Erythroblast (primary cell): ENCODE data around the gene NKAIN4.

Source experiments
- DNase-seq, 2 experiments: peaks; one replicate each; lab custom pipeline; 2025; lab: John Stamatoyannopoulos, UW
- GATA1 ChIP-seq: IDR thresholded peaks from 2 replicates; pipeline ENCODE4 v1.6.1; 2011; ENCODE audit warnings: low read depth, mild to moderate bottlenecking, control low read depth, low read length, moderate library complexity
- POLR2A ChIP-seq: IDR thresholded peaks from 2 replicates; pipeline ENCODE4 v1.6.1; 2011; ENCODE audit warnings: mild to moderate bottlenecking, low read length

The NKAIN4 gene

GRCh38 chr20:63254232-63254605 is at the start of gene NKAIN4:
Gene NKAIN4 (minus strand): TSS chr20:63254463. CDS start chr20:63254450, 13 bp downstream.
- TF ChIP-seq POLR2A (no peak), GATA1 (no peak)

GRCh38 chr20:63303095-63303666 is 48.9 kb upstream of the NKAIN4 start:
- no peak for TF ChIP-seq POLR2A
- TF ChIP-seq GATA1, result no peak
- DNase-seq, result no peak

More at GRCh38 chr20:63254232-63254605, at the start of gene NKAIN4:
- no peak for DNase-seq

- no peak for DNase-seq
Measured at GRCh38 chr20:63301671-63302070, 47.4 kb upstream of the NKAIN4 start.

DNA sequence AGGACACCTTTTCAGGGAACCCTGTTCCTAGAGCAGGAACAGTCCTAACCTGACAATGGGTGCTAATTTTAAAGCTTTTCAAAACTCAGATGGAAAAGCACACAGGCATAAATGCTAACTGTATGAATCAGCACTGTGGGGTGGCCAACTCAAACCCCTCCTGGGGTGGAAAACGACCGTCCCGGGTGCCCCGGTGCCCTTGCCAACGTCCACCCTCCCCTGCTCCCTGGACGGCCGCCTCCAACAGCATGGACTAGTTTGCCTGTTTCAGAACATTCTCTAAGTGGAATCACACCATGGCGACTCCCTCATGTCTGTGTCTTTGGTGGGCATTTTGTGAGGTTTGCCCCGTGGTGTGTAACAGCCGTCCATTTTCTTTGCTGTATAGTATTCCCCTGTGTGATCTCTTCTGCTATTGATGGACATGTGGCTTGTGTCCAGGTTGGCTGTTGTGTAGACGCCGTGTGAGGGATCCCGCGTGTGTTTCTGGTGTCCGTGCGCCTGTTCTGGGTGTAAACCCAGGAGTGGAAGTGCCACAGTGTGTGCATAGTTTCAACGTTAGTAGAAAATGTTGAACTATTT is 44.6 kb upstream of the NKAIN4 start:
- no peak for DNase-seq
- TF ChIP-seq GATA1 (no peak), POLR2A (no peak)

More at GRCh38 chr20:63301671-63302070, 47.4 kb upstream of the NKAIN4 start:
- TF ChIP-seq GATA1 (no peak), POLR2A (no peak)

- TF ChIP-seq POLR2A (no peak), GATA1 (no peak)
- no peak for DNase-seq
Measured at GRCh38 chr20:63297796-63298572, 43.7 kb upstream of the NKAIN4 start.

DNA sequence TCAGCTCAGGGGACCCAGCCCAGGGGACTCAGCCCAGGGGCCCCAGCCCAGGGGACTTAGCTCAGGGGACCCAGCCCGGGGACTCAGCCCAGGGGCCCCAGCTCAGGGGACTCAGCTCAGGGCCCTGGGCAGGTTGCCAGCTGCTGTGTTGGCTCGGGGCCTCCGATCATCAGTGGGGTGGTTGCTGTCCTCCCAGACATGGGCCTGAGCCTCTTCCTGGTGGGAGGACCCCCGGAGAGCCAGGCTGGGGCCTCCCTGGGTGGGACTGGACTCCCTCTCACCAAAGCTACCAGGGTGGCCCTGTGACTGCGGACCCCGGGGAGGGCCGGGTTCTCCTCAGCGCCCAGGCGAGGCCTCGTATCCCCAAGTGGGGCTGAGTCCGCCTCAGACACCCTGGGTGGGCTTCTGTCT is 43.1 kb upstream of the NKAIN4 start:
- DNase-seq, result no peak
- no peak for TF ChIP-seq POLR2A
- no peak for TF ChIP-seq GATA1

DNA sequence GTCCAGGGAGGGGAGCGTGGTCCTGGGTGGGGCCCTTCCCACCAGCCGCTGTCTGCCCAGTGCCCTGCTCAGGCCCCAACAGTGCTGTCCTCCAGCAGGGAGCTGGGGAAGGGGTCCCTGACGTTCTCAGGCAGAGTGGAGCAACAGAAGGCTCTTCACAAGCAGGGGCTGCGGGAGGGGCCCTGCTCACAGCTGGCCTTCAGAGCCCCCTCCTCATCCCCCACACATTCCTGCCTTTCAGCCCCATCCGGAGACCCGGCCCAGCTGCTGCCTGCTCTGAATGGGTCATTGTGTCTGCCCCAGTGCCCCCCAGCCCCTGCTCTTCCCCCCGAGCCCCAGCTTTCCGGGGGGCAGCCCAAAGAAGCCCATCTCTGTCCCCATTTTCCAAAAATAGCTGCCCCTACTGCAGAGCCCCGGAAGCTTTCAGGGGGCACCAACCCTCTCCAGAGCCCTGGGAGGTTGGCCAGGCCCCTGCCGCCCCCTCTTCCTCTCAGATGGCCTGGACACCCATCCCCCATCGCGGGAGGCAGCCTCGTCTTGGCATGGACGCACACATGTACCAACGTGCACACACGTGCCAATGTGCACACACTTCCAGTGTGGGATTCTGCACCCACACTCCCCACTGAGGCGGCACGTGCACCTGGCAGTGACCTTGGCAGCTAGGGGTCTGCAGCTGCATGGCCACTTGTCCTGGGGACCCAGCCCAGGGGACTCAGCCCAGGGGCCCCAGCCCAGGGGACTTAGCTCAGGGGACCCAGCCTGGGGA is 42.5 kb upstream of the NKAIN4 start:
- no peak for DNase-seq
- TF ChIP-seq POLR2A (no peak), GATA1 (no peak)

DNA sequence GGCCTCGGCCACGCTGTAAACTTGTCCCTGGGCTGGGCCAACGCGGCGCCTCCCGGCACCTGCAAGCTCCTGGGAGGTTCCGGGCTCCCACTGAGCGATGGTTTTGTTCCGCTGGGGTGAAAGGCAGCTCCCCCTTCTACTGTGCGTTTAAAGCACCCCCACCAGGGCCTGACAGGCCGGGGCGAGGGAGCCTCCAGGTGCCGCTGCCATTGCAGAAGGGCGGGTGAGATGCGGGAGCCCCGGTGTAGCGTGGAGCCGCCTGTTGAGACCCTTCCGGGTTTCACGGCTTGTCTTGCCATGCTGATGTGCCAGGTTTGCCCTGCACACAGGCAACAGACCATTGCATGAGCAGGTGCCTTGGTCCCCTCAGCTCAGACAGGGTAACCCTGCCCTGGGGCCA is 41.6 kb upstream of the NKAIN4 start:
- no peak for DNase-seq
- no peak for TF ChIP-seq GATA1
- TF ChIP-seq POLR2A, result no peak

DNA sequence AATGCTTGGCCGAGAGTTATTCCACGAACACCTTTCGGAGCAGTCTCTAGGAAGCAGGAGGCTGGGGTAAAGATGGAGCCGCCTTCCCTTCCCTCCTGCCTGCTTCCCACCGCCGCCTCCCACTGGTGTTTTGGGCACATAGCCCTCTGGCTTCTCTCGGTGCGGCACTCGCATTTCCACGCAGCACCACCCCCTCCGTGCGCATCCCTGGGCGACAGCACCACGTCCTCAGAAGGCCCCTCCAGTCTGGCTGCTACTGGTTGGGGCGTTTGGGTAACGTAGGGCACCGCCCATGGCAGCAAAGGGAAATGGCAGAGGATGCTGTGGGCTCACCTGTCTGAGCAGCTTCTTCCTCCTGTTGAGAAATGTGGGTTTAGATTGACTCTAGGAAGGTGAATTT is 41.2 kb upstream of the NKAIN4 start:
- TF ChIP-seq GATA1 (no peak), POLR2A (no peak)

DNA sequence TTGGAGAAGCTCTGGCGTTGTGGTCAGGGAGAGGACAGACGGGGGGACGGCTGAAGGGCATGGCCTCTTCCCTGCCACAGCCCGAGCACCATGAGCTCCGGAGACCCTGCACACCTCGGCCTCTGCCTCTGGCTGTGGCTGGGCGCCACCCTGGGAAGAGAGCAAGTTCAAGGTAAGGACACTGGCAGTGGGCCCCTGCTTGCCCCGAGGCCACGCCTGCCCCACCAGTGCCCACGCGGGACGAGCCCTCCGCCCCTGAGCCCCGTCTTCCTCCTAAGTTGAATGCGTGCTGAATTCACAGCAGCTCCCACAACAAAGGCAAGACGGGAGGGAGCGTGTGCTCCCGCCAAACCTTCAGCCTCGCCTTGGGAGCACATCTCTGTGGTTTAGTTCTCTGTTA is 40.8 kb upstream of the NKAIN4 start:
- no peak for DNase-seq
- no peak for TF ChIP-seq POLR2A
- TF ChIP-seq GATA1, result no peak

More for the DNA sequence above, 41.2 kb upstream of the NKAIN4 start:
- no peak for DNase-seq

DNA sequence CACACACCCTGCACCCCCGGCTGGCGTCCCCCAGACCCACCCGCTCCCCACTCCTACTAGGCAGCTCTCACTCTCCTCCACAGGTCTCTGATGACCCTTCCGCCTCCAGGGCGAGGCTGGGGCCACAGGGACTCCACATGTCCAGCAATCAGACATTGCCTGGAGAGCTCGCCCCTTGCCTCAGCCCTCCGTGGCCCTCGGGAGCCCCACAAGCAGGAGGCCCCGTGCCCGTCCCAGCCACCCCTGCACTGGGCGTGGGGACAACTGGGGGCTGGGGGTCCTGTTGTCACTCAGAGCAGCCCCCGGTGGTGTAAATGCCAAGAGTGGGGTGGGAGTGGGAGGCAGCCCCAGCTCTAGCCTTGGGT is 40.3 kb upstream of the NKAIN4 start:
- no peak for DNase-seq
- TF ChIP-seq POLR2A (no peak), GATA1 (no peak)

- TF ChIP-seq GATA1 (no peak), POLR2A (no peak)
- no peak for DNase-seq
Measured at GRCh38 chr20:63293871-63294535, 39.7 kb upstream of the NKAIN4 start.

GRCh38 chr20:63293456-63293855 is 39.2 kb upstream of the NKAIN4 start:
- no peak for DNase-seq
- TF ChIP-seq POLR2A (no peak), GATA1 (no peak)

- TF ChIP-seq GATA1, result no peak
- no peak for TF ChIP-seq POLR2A
- no peak for DNase-seq
Measured at GRCh38 chr20:63292904-63293303, 38.6 kb upstream of the NKAIN4 start, which contains the start of gene COL20A1. Gene COL20A1 (plus strand): TSS chr20:63293186. CDS start chr20:63295108, 1,922 bp downstream.
